Measurements from ENCODE around the gene CLASP1.
A peak's percentile ranks its signal among the peaks of the same experiment; 100 is the strongest.
"Not testable (repeated sequence)": the region's sequence is repeated elsewhere in the genome, so short reads cannot be mapped to it uniquely, and the experiment has no call there.

CLASP1 gene

GRCh38 chr2:121690095-121690494, 40.8 kb upstream of the CLASP1 start:
- H3K4me3 ChIP-seq (ENCODE audit: low read depth, low read length), result no peak overlapping the region
- no peak for TF ChIP-seq CTCF (conservative IDR thresholded peaks at IDR 0.05; ENCODE audit: low read depth, low read length)
- DNase-seq (ENCODE audit: low read depth), result no peak

GRCh38 chr2:121689356-121689755, 40.1 kb upstream of the CLASP1 start:
- H3K4me3 ChIP-seq (ENCODE audit: low read depth, low read length), result no peak overlapping the region
- TF ChIP-seq CTCF (conservative IDR thresholded peaks at IDR 0.05; ENCODE audit: low read depth, low read length), result peak; percentile 73
- peak; percentile 75 for DNase-seq (ENCODE audit: low read depth)

- no peak for DNase-seq (ENCODE audit: low read depth)
- H3K4me3 ChIP-seq (ENCODE audit: low read depth, low read length), result no peak overlapping the region
- TF ChIP-seq CTCF (conservative IDR thresholded peaks at IDR 0.05; ENCODE audit: low read depth, low read length), result no peak
Observed at GRCh38 chr2:121688820-121689219, 39.6 kb upstream of the CLASP1 start.

- no peak overlapping the region for H3K4me3 ChIP-seq (ENCODE audit: low read depth, low read length)
- no peak for DNase-seq (ENCODE audit: low read depth)
- no peak for TF ChIP-seq CTCF (conservative IDR thresholded peaks at IDR 0.05; ENCODE audit: low read depth, low read length)
Observed at GRCh38 chr2:121686902-121687301, 37.6 kb upstream of the CLASP1 start.

- DNase-seq (ENCODE audit: low read depth), result no peak
- H3K4me3 ChIP-seq (ENCODE audit: low read depth, low read length), result no peak overlapping the region
- TF ChIP-seq CTCF (conservative IDR thresholded peaks at IDR 0.05; ENCODE audit: low read depth, low read length), result no peak
Observed at GRCh38 chr2:121686218-121686617, 37.0 kb upstream of the CLASP1 start.

GRCh38 chr2:121682396-121683298, 33.4 kb upstream of the CLASP1 start:
- H3K4me3 ChIP-seq (ENCODE audit: low read depth, low read length), result no peak overlapping the region
- TF ChIP-seq CTCF (conservative IDR thresholded peaks at IDR 0.05; ENCODE audit: low read depth, low read length), result no peak
- DNase-seq (ENCODE audit: low read depth), result no peak

- no peak overlapping the region for H3K4me3 ChIP-seq (ENCODE audit: low read depth, low read length)
- DNase-seq (ENCODE audit: low read depth), result no peak
- TF ChIP-seq CTCF (conservative IDR thresholded peaks at IDR 0.05; ENCODE audit: low read depth, low read length), result no peak
Observed at GRCh38 chr2:121677855-121678254, 28.6 kb upstream of the CLASP1 start.

GRCh38 chr2:121671621-121672020, 22.4 kb upstream of the CLASP1 start:
- H3K4me3 ChIP-seq (ENCODE audit: low read depth, low read length); DNase-seq (ENCODE audit: low read depth): not testable (repeated sequence)

Measured in choroid plexus epithelial cell (primary cell).